Measurements from ENCODE around the gene AQP10. TPM values are rescaled to one million over a fixed set of nuclear protein-coding genes. Genes with fewer than 3 reads are reported as not detected.

AQP10 gene
- total and polyA plus RNA-seq, 9 of the 15 experiments (the other 6 are each of a cell fraction or from before 2014, with no cell fraction given) = 0.37 to 9.7 (median 1.9) TPM

GRCh38 chr1:154320882-154321608 lies at the start of gene AQP10 (continued):
- TF ChIP-seq E2F8 (IDR thresholded peaks at IDR 0.05; ENCODE audit: low read depth, partially characterized antibody) (no peak), NFRKB (IDR thresholded peaks at IDR 0.05; ENCODE audit: low read depth) (no peak; the same call in 1 of the 2 replicates), RBM25 (IDR thresholded peaks at IDR 0.05; ENCODE audit: low read depth, low read length, severe bottlenecking) (no peak), ZNF124 (CRISPR knock-in tag; IDR thresholded peaks at IDR 0.05) (no peak), PYGO2 (tag; IDR thresholded peaks at IDR 0.05) (no peak), IFI16 (CRISPR knock-in tag; IDR thresholded peaks at IDR 0.05) (no peak), ZNF583 (CRISPR knock-in tag; IDR thresholded peaks at IDR 0.05) (no peak), CREB3 (tag; conservative IDR thresholded peaks at IDR 0.05; ENCODE audit: low read depth) (no peak), ZNF695 (CRISPR knock-in tag; IDR thresholded peaks at IDR 0.05) (no peak), HDAC2 (IDR thresholded peaks at IDR 0.05) (peak; percentile 90; the same call in 1 of the 2 replicates), HMGXB4 (CRISPR knock-in tag; IDR thresholded peaks at IDR 0.05) (0 out of 2 replicates have a peak, but pooled peaks have one; percentile 33), ETV6 (IDR thresholded peaks at IDR 0.05; ENCODE audit: borderline replicate concordance in 1 of 2, low read depth in 2 of 2, low read length in 1 of 2) (no peak), ETV6 (CRISPR knock-in tag; IDR thresholded peaks at IDR 0.05; ENCODE audit: borderline replicate concordance) (no peak), ZNF444 (CRISPR knock-in tag; IDR thresholded peaks at IDR 0.05) (no peak), TRIM28 (IDR thresholded peaks at IDR 0.05) (0 out of 2 replicates have a peak, but pooled peaks have one; percentile 36), GTF2B (IDR thresholded peaks at IDR 0.05; ENCODE audit: extremely low read depth, insufficient read length) (no peak), FOXJ2 (tag; IDR thresholded peaks at IDR 0.05) (peak; percentile 89), MTA2 (IDR thresholded peaks at IDR 0.05; ENCODE audit: low read depth) (peak; percentile 42), ARHGAP35 (IDR thresholded peaks at IDR 0.05; ENCODE audit: partially characterized antibody) (no peak), SMAD4 (CRISPR knock-in tag; conservative IDR thresholded peaks at IDR 0.05) (peak; percentile 98), ZNF586 (CRISPR knock-in tag; conservative IDR thresholded peaks at IDR 0.05) (no peak), ZNF395 (CRISPR knock-in tag; IDR thresholded peaks at IDR 0.05) (no peak; the same call in 1 of the 2 replicates)
